ENCODE measurements around the gene CREB3L2. TPM values are rescaled to one million over a fixed set of nuclear protein-coding genes. Genes with fewer than 3 reads are reported as not detected.

CREB3L2 gene
- total and polyA plus RNA-seq, 2 of the 8 experiments (the other 6 are each of a cell fraction or from before 2014, with no cell fraction given): 14.4 to 48.3 TPM

GRCh38 chr7:137989094-137989493, 12.8 kb downstream of the CREB3L2 start (continued):
- TF ChIP-seq, protein P1, sequence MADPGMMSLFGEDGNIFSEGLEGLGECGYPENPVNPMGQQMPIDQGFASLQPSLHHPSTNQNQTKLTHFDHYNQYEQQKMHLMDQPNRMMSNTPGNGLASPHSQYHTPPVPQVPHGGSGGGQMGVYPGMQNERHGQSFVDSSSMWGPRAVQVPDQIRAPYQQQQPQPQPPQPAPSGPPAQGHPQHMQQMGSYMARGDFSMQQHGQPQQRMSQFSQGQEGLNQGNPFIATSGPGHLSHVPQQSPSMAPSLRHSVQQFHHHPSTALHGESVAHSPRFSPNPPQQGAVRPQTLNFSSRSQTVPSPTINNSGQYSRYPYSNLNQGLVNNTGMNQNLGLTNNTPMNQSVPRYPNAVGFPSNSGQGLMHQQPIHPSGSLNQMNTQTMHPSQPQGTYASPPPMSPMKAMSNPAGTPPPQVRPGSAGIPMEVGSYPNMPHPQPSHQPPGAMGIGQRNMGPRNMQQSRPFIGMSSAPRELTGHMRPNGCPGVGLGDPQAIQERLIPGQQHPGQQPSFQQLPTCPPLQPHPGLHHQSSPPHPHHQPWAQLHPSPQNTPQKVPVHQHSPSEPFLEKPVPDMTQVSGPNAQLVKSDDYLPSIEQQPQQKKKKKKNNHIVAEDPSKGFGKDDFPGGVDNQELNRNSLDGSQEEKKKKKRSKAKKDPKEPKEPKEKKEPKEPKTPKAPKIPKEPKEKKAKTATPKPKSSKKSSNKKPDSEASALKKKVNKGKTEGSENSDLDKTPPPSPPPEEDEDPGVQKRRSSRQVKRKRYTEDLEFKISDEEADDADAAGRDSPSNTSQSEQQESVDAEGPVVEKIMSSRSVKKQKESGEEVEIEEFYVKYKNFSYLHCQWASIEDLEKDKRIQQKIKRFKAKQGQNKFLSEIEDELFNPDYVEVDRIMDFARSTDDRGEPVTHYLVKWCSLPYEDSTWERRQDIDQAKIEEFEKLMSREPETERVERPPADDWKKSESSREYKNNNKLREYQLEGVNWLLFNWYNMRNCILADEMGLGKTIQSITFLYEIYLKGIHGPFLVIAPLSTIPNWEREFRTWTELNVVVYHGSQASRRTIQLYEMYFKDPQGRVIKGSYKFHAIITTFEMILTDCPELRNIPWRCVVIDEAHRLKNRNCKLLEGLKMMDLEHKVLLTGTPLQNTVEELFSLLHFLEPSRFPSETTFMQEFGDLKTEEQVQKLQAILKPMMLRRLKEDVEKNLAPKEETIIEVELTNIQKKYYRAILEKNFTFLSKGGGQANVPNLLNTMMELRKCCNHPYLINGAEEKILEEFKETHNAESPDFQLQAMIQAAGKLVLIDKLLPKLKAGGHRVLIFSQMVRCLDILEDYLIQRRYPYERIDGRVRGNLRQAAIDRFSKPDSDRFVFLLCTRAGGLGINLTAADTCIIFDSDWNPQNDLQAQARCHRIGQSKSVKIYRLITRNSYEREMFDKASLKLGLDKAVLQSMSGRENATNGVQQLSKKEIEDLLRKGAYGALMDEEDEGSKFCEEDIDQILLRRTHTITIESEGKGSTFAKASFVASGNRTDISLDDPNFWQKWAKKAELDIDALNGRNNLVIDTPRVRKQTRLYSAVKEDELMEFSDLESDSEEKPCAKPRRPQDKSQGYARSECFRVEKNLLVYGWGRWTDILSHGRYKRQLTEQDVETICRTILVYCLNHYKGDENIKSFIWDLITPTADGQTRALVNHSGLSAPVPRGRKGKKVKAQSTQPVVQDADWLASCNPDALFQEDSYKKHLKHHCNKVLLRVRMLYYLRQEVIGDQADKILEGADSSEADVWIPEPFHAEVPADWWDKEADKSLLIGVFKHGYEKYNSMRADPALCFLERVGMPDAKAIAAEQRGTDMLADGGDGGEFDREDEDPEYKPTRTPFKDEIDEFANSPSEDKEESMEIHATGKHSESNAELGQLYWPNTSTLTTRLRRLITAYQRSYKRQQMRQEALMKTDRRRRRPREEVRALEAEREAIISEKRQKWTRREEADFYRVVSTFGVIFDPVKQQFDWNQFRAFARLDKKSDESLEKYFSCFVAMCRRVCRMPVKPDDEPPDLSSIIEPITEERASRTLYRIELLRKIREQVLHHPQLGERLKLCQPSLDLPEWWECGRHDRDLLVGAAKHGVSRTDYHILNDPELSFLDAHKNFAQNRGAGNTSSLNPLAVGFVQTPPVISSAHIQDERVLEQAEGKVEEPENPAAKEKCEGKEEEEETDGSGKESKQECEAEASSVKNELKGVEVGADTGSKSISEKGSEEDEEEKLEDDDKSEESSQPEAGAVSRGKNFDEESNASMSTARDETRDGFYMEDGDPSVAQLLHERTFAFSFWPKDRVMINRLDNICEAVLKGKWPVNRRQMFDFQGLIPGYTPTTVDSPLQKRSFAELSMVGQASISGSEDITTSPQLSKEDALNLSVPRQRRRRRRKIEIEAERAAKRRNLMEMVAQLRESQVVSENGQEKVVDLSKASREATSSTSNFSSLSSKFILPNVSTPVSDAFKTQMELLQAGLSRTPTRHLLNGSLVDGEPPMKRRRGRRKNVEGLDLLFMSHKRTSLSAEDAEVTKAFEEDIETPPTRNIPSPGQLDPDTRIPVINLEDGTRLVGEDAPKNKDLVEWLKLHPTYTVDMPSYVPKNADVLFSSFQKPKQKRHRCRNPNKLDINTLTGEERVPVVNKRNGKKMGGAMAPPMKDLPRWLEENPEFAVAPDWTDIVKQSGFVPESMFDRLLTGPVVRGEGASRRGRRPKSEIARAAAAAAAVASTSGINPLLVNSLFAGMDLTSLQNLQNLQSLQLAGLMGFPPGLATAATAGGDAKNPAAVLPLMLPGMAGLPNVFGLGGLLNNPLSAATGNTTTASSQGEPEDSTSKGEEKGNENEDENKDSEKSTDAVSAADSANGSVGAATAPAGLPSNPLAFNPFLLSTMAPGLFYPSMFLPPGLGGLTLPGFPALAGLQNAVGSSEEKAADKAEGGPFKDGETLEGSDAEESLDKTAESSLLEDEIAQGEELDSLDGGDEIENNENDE (IDR thresholded peaks at IDR 0.05; ENCODE audit: insufficient replicate concordance, low read length): no peak
- TF ChIP-seq FOSL1 (IDR thresholded peaks at IDR 0.05; ENCODE audit: insufficient read depth, low read depth, low read length): no peak
- no peak for TF ChIP-seq ATF3 (IDR thresholded peaks at IDR 0.05; ENCODE audit: insufficient read depth, low read depth, low read length)
- TF ChIP-seq CBX5 (IDR thresholded peaks at IDR 0.05; ENCODE audit: low read depth, low read length): no peak
- TF ChIP-seq TAF7 (optimal IDR thresholded peaks at IDR 0.05; ENCODE audit: borderline replicate concordance, low read depth, low read length): no peak
- TF ChIP-seq RXRA (IDR thresholded peaks at IDR 0.05; ENCODE audit: insufficient read depth, low read depth, low read length): no peak
- TF ChIP-seq ATF2 (IDR thresholded peaks at IDR 0.05; ENCODE audit: low read length): no peak
- no peak for TF ChIP-seq SP1 (IDR thresholded peaks at IDR 0.05; ENCODE audit: low read depth, low read length)
